NT2/D1 (cell line): ENCODE data around the gene ATXN1.
"Not testable (repeated sequence)": the region's sequence is repeated elsewhere in the genome, so short reads cannot be mapped to it uniquely, and the experiment has no call there.

Experiments
- DNase-seq: peaks from one replicate; pipeline ENCODE4 v3.0.0-alpha.2; 2011; ENCODE audit warnings: low read depth, low spot score
- H3K27me3 ChIP-seq: 2 replicates; pipeline ENCODE4 v1.6.0; 2011; ENCODE audit warnings: mild to moderate bottlenecking; ENCODE audit not compliant: insufficient read length, insufficient read depth
- H3K36me3 ChIP-seq: 2 replicates; pipeline ENCODE4 v1.6.1; 2011; ENCODE audit warnings: mild to moderate bottlenecking, low read length, mixed read lengths; ENCODE audit not compliant: insufficient read depth, insufficient read length
- H3K4me1 ChIP-seq: 2 replicates; pipeline ENCODE4 v1.5.1; 2011; ENCODE audit not compliant: insufficient read depth, insufficient read length
- H3K4me3 ChIP-seq: 2 replicates; pipeline ENCODE4 v1.5.1; 2011; ENCODE audit warnings: low read depth; ENCODE audit not compliant: insufficient read length
- H3K9ac ChIP-seq: 2 replicates; pipeline ENCODE4 v1.6.0; 2011; ENCODE audit warnings: low read depth; ENCODE audit not compliant: insufficient read length
- H3K9me3 ChIP-seq: 2 replicates; pipeline ENCODE4 v1.5.1; 2011; ENCODE audit warnings: mild to moderate bottlenecking, low read length; ENCODE audit not compliant: insufficient read depth
- SUZ12 ChIP-seq: IDR thresholded peaks from 2 replicates; pipeline ENCODE4 v1.6.1; 2011; ENCODE audit not compliant: insufficient read length, insufficient read depth; ENCODE audit errors: extremely low read depth
- YY1 ChIP-seq: IDR thresholded peaks from 2 replicates; pipeline ENCODE4 v1.6.1; 2011; ENCODE audit not compliant: insufficient read length, insufficient read depth
- ZNF274 ChIP-seq: IDR thresholded peaks from 2 replicates; pipeline ENCODE4 v1.6.1; 2011; ENCODE audit warnings: mild to moderate bottlenecking, low read depth, low read length

Gene ATXN1

GRCh38 chr6:16635810-16636602 is 125.3 kb downstream of the ATXN1 start:
- peak; percentile 42 for DNase-seq
- H3K9ac ChIP-seq: peak overlapping the region; percentile 62

GRCh38 chr6:16635291-16635809 is 125.9 kb downstream of the ATXN1 start:
- DNase-seq: no peak
- H3K9me3 ChIP-seq: 0 out of 2 replicates have a peak, but pooled peaks cover 6% of the 10 kb centered on the region
- H3K27me3 ChIP-seq: no peaks in the 10 kb centered on the region
- no peak for TF ChIP-seq YY1
- no peak for TF ChIP-seq SUZ12
- no peak for TF ChIP-seq ZNF274
- H3K4me3 ChIP-seq: peak overlapping the region; percentile 24
- H3K36me3 ChIP-seq: peaks cover 2% of the 10 kb centered on the region
- no peaks in the 10 kb centered on the region for H3K4me1 ChIP-seq
- H3K9ac ChIP-seq: peak overlapping the region; percentile 62

More at GRCh38 chr6:16635810-16636602, 125.3 kb downstream of the ATXN1 start:
- H3K4me3 ChIP-seq: peak overlapping the region; percentile 24
- peaks cover 2% of the 10 kb centered on the region for H3K36me3 ChIP-seq
- H3K4me1 ChIP-seq: no peaks in the 10 kb centered on the region
- no peaks in the 10 kb centered on the region for H3K27me3 ChIP-seq
- 0 out of 2 replicates have a peak, but pooled peaks cover 6% of the 10 kb centered on the region for H3K9me3 ChIP-seq
- no peak for TF ChIP-seq YY1
- no peak for TF ChIP-seq ZNF274
- TF ChIP-seq SUZ12: no peak

- H3K9ac ChIP-seq: no peak overlapping the region
- H3K9me3 ChIP-seq: 0 out of 2 replicates have a peak, but pooled peaks cover 6% of the 10 kb centered on the region
- no peaks in the 10 kb centered on the region for H3K27me3 ChIP-seq
- TF ChIP-seq ZNF274: no peak
- H3K4me3 ChIP-seq: no peak overlapping the region
- no peak for DNase-seq
- no peaks in the 10 kb centered on the region for H3K4me1 ChIP-seq
- peaks cover 2% of the 10 kb centered on the region for H3K36me3 ChIP-seq
Observed at GRCh38 chr6:16634855-16635254, 126.4 kb downstream of the ATXN1 start.

GRCh38 chr6:16633961-16634360 is 127.3 kb downstream of the ATXN1 start:
- 0 out of 2 replicates have a peak, but pooled peaks cover 4% of the 10 kb centered on the region for H3K9me3 ChIP-seq
- TF ChIP-seq SUZ12 (no peak), YY1 (no peak), ZNF274 (no peak)
- H3K4me3 ChIP-seq: no peak overlapping the region
- DNase-seq: no peak
- H3K9ac ChIP-seq: no peak overlapping the region
- H3K4me1 ChIP-seq: no peaks in the 10 kb centered on the region
- H3K36me3 ChIP-seq: peaks cover 2% of the 10 kb centered on the region
- no peaks in the 10 kb centered on the region for H3K27me3 ChIP-seq

GRCh38 chr6:16633465-16633864 is 127.8 kb downstream of the ATXN1 start:
- no peak overlapping the region for H3K9ac ChIP-seq
- H3K4me3 ChIP-seq: no peak overlapping the region
- no peaks in the 10 kb centered on the region for H3K9me3 ChIP-seq
- H3K27me3 ChIP-seq: no peaks in the 10 kb centered on the region
- no peaks in the 10 kb centered on the region for H3K4me1 ChIP-seq
- no peak for TF ChIP-seq YY1
- TF ChIP-seq ZNF274: no peak
- no peak for TF ChIP-seq SUZ12
- H3K36me3 ChIP-seq: peaks cover 2% of the 10 kb centered on the region
- DNase-seq: no peak

- no peak for DNase-seq
- TF ChIP-seq SUZ12 (no peak), YY1 (no peak), ZNF274 (no peak)
Observed at GRCh38 chr6:16632101-16632500, 129.2 kb downstream of the ATXN1 start.

GRCh38 chr6:16630026-16630643 is 131.1 kb downstream of the ATXN1 start:
- Histone ChIP-seq H3K4me3 (no peak overlapping the region), H3K9ac (no peak overlapping the region), H3K9me3 (no peaks in the 10 kb centered on the region), H3K36me3 (peaks cover 2% of the 10 kb centered on the region), H3K27me3 (no peaks in the 10 kb centered on the region), H3K4me1 (no peaks in the 10 kb centered on the region)
- TF ChIP-seq ZNF274: no peak
- no peak for TF ChIP-seq SUZ12
- no peak for TF ChIP-seq YY1
- no peak for DNase-seq

More at GRCh38 chr6:16632101-16632500, 129.2 kb downstream of the ATXN1 start:
- Histone ChIP-seq H3K36me3 (peaks cover 2% of the 10 kb centered on the region), H3K4me1 (no peaks in the 10 kb centered on the region), H3K9ac (no peak overlapping the region), H3K27me3 (no peaks in the 10 kb centered on the region), H3K4me3 (no peak overlapping the region), H3K9me3 (no peaks in the 10 kb centered on the region)

- H3K4me1 ChIP-seq, H3K4me3 ChIP-seq, DNase-seq, H3K9me3 ChIP-seq, H3K9ac ChIP-seq, H3K27me3 ChIP-seq, H3K36me3 ChIP-seq: not testable (repeated sequence)
Observed at GRCh38 chr6:16628580-16628979, 132.7 kb downstream of the ATXN1 start.
